Mucosa of stomach (tissue), 1 donor: Measurements from ENCODE around the gene FAM110D.

Source experiments
- H3K27me3 ChIP-seq: one replicate; pipeline ENCODE4 v1.7.0; 2013; ENCODE audit warnings: mild to moderate bottlenecking, low read length; ENCODE audit not compliant: control insufficient read depth, insufficient read depth
- H3K36me3 ChIP-seq: one replicate; pipeline ENCODE4 v1.7.0; 2013; ENCODE audit warnings: low read length; ENCODE audit not compliant: control insufficient read depth, insufficient read depth
- H3K4me1 ChIP-seq: one replicate; pipeline ENCODE4 v1.7.0; 2013; ENCODE audit warnings: mild to moderate bottlenecking, low read length; ENCODE audit not compliant: control insufficient read depth, insufficient read depth
- H3K4me3 ChIP-seq: one replicate; pipeline ENCODE4 v1.7.0; 2013; ENCODE audit warnings: low read length
- H3K9ac ChIP-seq: one replicate; pipeline ENCODE4 v1.7.0; 2013; ENCODE audit warnings: mild to moderate bottlenecking, low read length, moderate library complexity
- H3K9me3 ChIP-seq: one replicate; pipeline ENCODE4 v1.7.0; 2013; ENCODE audit warnings: mild to moderate bottlenecking, low read length, moderate library complexity; ENCODE audit not compliant: control insufficient read depth
- donor health status: Pancreatic carcinoma.

FAM110D gene

GRCh38 chr1:26134466-26134865 is 24.4 kb upstream of the FAM110D start:
- H3K27me3 ChIP-seq = no peaks in the 10 kb centered on the region
- H3K9me3 ChIP-seq = no peaks in the 10 kb centered on the region
- no peaks in the 10 kb centered on the region for H3K4me1 ChIP-seq
- no peak overlapping the region for H3K9ac ChIP-seq
- H3K4me3 ChIP-seq = no peak overlapping the region
- H3K36me3 ChIP-seq = no peaks in the 10 kb centered on the region

DNA sequence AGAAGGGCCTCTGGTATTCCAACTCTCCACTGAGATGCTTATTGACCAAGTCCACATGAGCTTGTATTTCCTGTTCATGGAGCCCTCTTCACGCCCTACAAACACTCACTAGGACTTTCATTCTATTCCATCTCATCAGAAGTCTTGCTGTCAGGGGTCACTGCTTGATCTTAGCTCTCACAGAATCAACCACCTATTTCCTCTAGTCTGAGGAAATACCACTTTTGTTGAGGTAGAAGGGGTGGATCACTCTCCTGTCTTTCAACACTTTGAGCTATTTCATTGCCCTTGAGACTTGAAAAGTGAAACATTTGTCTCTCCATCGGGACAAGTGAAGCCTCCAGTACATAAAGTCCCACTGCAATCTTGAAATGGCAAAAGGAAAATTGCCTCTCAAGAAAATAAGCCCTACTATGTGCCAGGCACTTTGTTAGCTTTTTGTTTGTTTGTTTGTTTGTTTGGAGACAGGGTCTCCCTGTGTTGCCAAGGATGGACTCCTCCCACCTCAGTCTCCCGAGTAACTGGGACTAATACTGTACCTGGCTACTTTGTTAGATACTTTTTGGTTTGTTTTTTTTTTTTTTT is 19.8 kb upstream of the FAM110D start:
- no peaks in the 10 kb centered on the region for H3K27me3 ChIP-seq
- H3K4me1 ChIP-seq = no peaks in the 10 kb centered on the region
- H3K9ac ChIP-seq = no peak overlapping the region
- no peak overlapping the region for H3K4me3 ChIP-seq
- no peaks in the 10 kb centered on the region for H3K9me3 ChIP-seq
- no peaks in the 10 kb centered on the region for H3K36me3 ChIP-seq

DNA sequence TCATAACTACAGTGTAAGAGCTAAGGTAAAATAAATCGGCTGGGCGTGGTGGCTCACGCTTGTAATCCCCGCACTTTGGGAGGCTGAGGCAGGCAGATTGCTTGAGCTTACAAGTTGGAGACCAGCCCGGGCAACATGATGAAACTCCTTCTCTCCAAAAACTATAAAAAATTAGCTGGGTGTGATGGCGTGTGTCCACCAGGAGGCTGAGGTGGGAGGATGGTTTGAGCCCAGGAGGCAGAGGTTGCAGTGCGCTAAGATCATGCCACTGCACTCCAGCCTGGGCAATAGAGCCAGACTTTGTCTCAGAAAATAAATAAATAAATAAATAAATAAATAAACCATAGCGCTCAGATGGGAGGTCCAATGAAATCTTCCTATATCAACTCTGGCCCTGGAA is 16.7 kb upstream of the FAM110D start:
- Histone ChIP-seq H3K9me3 (no peaks in the 10 kb centered on the region), H3K4me3 (no peak overlapping the region), H3K9ac (no peak overlapping the region), H3K36me3 (no peaks in the 10 kb centered on the region), H3K4me1 (peaks cover 6% of the 10 kb centered on the region), H3K27me3 (no peaks in the 10 kb centered on the region)

- H3K9me3 ChIP-seq = no peaks in the 10 kb centered on the region
- H3K27me3 ChIP-seq = no peaks in the 10 kb centered on the region
- no peaks in the 10 kb centered on the region for H3K36me3 ChIP-seq
- H3K4me3 ChIP-seq = no peak overlapping the region
- peaks cover 6% of the 10 kb centered on the region for H3K4me1 ChIP-seq
- no peak overlapping the region for H3K9ac ChIP-seq
These were observed 13.6 kb upstream of the FAM110D start for GRCh38 chr1:26145041-26145959.

DNA sequence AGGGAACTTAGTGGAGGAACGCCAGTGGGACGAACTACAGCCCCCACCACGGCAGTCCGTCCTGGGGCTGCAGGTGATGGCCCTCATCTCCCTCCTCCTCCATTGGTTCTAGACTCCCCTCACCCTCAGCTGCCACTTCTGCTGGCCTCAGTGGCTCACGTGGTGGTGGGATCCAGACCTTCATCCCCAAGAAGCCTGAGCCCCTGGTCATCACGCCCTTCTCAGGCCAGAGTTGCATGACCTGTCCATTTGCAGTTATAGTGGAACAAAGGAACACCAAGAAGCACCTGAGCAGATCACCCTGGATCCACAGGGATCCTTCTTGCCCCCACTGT is 13.0 kb upstream of the FAM110D start:
- no peaks in the 10 kb centered on the region for H3K36me3 ChIP-seq
- H3K4me1 ChIP-seq = peaks cover 6% of the 10 kb centered on the region
- no peaks in the 10 kb centered on the region for H3K27me3 ChIP-seq
- no peak overlapping the region for H3K9ac ChIP-seq
- no peak overlapping the region for H3K4me3 ChIP-seq
- no peaks in the 10 kb centered on the region for H3K9me3 ChIP-seq

- H3K27me3 ChIP-seq = no peaks in the 10 kb centered on the region
- H3K4me1 ChIP-seq = peaks cover 6% of the 10 kb centered on the region
- H3K9ac ChIP-seq = no peak overlapping the region
- H3K36me3 ChIP-seq = no peaks in the 10 kb centered on the region
- H3K9me3 ChIP-seq = no peaks in the 10 kb centered on the region
- no peak overlapping the region for H3K4me3 ChIP-seq
These were observed 10.0 kb upstream of the FAM110D start for GRCh38 chr1:26148887-26149286.

DNA sequence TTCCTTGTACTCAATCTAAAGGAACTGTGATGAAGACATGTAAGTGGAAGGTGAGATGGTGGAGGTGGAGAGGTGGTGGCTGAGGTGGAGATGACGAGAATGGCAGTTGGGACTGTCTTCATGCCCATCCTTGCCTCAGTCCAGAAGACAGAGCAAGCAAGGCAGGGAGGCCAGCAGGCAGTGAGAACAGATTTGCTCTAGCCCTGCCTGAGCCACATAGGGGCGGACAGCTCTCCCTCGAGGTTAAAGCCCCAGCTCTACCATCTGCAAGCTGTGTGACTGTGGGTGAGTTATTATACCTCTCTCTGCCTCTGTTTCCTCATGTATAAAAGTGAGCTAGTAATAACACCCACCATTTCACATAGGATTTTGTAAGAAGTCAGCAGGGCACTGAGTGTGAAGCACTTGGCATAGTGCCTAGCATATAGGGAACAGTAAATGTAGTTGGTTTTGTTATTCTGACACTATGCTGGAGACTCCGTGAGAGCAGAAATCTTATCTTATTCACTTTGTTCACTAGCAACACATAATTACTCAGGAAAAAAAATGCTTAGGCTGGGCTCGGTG is 4.8 kb upstream of the FAM110D start:
- no peaks in the 10 kb centered on the region for H3K9me3 ChIP-seq
- H3K36me3 ChIP-seq = no peaks in the 10 kb centered on the region
- no peaks in the 10 kb centered on the region for H3K4me1 ChIP-seq
- no peak overlapping the region for H3K4me3 ChIP-seq
- H3K27me3 ChIP-seq = peaks cover 32% of the 10 kb centered on the region
- H3K9ac ChIP-seq = no peak overlapping the region

DNA sequence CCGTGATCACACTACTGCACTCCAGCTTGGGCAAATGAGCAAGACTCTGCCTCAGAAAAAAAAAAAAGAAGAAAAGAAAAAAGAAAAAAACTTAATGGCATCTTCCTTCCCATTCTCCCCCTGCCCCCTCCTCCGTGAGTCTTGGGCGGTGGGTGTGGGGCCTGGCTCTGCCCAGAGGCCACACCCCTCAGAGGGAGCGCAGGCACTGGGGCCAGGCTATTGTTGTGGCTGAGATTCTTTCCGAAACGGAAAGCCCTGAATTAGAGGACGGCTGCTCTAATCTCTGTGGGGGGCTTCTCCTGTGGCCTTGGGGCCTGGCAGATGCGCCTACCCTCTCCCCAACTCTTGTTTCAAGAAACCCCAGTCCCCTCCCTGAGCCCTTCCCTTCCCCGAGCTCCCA is 4.1 kb upstream of the FAM110D start:
- Histone ChIP-seq H3K9ac (no peak overlapping the region), H3K4me1 (no peaks in the 10 kb centered on the region), H3K36me3 (no peaks in the 10 kb centered on the region), H3K9me3 (no peaks in the 10 kb centered on the region), H3K4me3 (no peak overlapping the region), H3K27me3 (peaks cover 34% of the 10 kb centered on the region)

DNA sequence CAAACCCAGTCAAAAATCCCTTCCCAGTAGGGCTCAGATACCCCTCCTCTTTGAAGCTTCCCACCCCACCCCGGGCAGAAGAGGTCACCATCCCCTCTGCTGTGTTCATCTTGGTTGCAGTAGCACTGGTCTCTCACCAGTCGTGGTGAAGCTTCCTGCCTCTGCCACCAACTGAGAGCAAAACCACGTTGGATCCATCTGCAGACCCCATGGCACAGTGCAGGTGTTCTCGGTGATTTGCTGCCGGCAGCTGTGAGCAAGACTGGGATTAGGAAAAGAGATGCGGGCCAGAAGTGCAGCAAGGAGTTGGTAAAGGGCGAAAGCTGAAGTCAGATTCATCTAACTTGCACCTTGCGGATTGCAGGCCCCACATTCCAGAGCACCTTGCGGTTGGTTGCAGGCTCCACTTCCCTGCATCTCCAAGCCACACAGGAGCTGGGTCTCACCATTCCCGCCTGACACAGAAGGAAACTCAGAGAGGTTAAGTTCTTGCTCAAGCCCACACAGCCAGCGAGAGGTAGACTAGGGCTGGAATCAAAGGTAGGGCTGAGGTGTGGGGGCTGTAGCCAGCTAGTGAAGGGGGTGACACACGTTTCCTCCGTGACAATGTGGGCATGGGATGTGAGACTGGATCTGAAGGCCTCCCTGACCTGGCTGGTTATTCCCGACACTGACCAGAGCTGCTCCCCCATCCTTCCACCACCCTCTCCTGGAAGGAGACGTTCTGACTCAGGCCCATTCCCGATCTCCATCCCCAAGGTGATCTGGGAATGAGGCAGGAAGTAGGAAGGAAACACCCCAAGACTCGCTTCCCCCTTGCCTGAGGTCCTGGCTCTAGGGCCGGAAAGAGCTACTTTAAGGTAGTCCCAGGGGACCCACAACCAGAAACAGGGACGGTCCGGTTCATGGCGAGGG is 3.3 kb upstream of the FAM110D start:
- Histone ChIP-seq H3K4me3 (no peak overlapping the region), H3K27me3 (peaks cover 39% of the 10 kb centered on the region), H3K9me3 (no peaks in the 10 kb centered on the region), H3K4me1 (no peaks in the 10 kb centered on the region), H3K9ac (no peak overlapping the region), H3K36me3 (no peaks in the 10 kb centered on the region)

DNA sequence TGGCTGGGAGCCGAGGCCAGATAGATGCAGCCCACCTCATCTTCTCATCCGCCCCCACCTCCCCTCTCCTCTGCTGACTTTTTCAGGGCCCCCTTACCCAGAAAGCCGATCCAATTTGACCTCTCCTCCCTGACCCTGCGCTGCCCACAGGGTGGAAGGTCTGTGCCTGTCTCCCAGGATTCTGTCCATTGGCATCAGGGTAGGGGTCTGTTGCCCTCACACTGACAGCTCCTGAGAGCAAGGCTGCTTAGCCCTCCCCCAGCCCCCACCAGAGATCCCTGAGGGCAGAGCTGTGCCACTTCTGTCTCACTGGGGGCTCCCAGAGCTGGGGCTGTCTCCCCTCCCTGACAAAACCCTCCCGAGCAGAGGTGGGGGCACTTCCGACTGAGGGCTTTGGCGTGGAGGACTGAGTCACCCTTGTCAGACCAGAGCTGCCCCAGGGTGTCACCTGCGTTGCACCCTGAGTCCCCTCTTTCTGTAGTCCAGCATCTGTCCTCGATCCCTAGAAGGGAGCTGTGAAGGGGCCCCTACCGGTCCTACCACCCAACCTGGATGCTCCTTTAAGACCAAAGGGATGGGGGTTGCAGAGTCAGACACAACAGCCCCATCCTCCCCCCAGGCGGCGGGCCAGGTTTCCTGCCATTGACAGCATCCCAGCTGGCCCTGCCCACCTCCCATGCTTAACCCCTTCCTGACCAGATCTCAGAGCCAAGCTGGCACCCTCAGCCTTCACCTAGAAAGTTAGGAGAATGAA is 2.4 kb upstream of the FAM110D start:
- Histone ChIP-seq H3K9me3 (no peaks in the 10 kb centered on the region), H3K36me3 (no peaks in the 10 kb centered on the region), H3K27me3 (peaks cover 48% of the 10 kb centered on the region), H3K9ac (no peak overlapping the region), H3K4me3 (no peak overlapping the region), H3K4me1 (peaks cover 6% of the 10 kb centered on the region)

GRCh38 chr1:26158271-26158907 is 490 bp upstream of the FAM110D start:
- Histone ChIP-seq H3K4me3 (no peak overlapping the region), H3K9ac (no peak overlapping the region), H3K27me3 (peaks cover 58% of the 10 kb centered on the region)

More at GRCh38 chr1:26158271-26158907, 490 bp upstream of the FAM110D start:
- Histone ChIP-seq H3K4me1 (peaks cover 14% of the 10 kb centered on the region), H3K9me3 (no peaks in the 10 kb centered on the region), H3K36me3 (no peaks in the 10 kb centered on the region)
